ENCODE data around the gene NLK. TPM values are rescaled to one million over a fixed set of nuclear protein-coding genes. Genes with fewer than 3 reads are reported as not detected.
A peak's percentile ranks its signal among the peaks of the same experiment; 100 is the strongest.

The NLK gene
- total RNA-seq, 2 donors from 2014 or later, result 15.5 to 30.1 TPM

DNA sequence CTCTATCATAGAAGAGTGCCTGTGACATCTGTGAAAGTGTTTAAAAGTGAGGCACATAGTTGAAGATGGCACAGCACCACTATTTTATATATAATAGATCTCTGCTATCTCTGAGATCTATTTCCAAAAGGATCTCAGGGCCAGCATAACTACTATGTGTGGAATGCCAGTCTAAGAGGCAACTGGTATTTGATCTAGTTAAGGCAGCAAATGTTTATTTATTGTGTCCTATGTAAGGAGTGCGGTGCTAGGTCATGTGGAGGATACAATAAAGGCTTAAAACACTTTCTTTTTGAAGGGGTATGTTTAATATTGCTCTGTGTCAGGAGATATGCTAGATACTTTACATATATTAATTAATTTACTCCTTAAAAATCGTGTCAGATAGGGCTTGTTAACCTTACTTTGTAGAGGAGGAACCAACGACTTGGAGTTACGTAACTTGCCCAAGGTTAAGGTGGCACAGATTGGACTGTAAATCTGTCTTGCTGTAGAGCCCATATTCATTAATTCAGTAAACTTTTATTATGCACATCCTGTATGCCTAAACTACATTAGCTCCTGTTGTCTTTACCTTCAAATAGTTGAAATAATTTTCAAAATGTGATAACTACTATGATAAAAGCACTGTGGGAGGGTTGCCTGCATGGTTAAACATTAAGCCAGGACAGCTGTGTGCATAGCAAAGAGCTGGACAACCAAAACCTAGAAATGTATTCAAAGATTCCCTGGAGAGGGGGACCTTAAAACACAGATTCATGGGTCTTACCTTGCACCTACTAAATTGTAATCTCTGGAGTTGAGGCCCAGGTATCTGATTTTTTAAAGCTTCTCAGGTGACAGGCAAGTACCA lies 83.3 kb downstream of the NLK start:
- Histone ChIP-seq H3K36me3 (replicated peaks in 1 of 2; ENCODE audit: insufficient read depth in 1 of 2, low read depth in 2 of 2) (no peaks in the 10 kb centered on the region), H3K4me1 (peaks cover 31% of the 10 kb centered on the region), H3K9me3 (no peaks in the 10 kb centered on the region), H3K4me3 (no peak overlapping the region), H3K27ac (peak overlapping the region in 3 of 4 donors; percentile 22 to 64 (median 52)), H3K27me3 (no peaks in the 10 kb centered on the region)
- ATAC-seq (peak; percentile 72), DNase-seq (peak; percentile 17 to 61 (median 24))
- WGBS, 2 donors, result 13 to 20% methylated on average over 4 of the region's 4 CpGs
- no peak for TF ChIP-seq CTCF (IDR thresholded peaks at IDR 0.05)
- TF ChIP-seq POLR2A (IDR thresholded peaks at IDR 0.05), result no peak
- intact Hi-C loops (cut with DNase I), result no loop called here

- H3K4me3 ChIP-seq, result no peak overlapping the region
- peaks cover 28% of the 10 kb centered on the region for H3K4me1 ChIP-seq
- H3K9me3 ChIP-seq, result no peaks in the 10 kb centered on the region
- no peak overlapping the region for H3K27ac ChIP-seq
- 90 to 96% methylated on average over 1 of the region's 1 CpG for WGBS, 2 donors
- intact Hi-C loops (cut with DNase I), result no loop called here
- DNase-seq (no peak), ATAC-seq (no peak)
- H3K36me3 ChIP-seq (replicated peaks in 1 of 2; ENCODE audit: insufficient read depth in 1 of 2, low read depth in 2 of 2), result no peaks in the 10 kb centered on the region
- H3K27me3 ChIP-seq, result no peaks in the 10 kb centered on the region
- TF ChIP-seq POLR2A (IDR thresholded peaks at IDR 0.05) (no peak), CTCF (IDR thresholded peaks at IDR 0.05) (no peak)
Measured at GRCh38 chr17:28127196-28127595, 84.7 kb downstream of the NLK start.

DNA sequence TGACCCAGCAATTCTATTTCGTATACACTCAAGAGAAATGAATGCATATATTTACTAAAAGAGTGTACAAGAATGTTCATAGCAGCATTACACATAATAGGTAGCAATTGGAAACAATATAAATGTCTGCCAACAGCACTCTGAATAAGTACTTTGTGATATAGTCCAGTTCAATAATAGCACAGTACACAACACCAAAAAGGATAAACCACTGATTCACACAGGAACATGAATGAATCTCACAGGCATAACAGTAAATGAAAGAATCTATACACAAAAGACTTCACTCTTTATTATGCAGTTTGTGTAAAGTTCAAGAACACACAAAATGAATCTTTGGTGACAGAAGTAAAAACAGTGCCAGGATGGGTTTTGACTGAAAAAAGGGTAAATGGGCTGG lies 86.3 kb downstream of the NLK start:
- peaks cover 0 to 2% of the 10 kb centered on the region in 2 donors for H3K36me3 ChIP-seq (replicated peaks in 1 of 2; ENCODE audit: insufficient read depth in 1 of 2, low read depth in 2 of 2)
- ATAC-seq (no peak), DNase-seq (no peak)
- no peak for TF ChIP-seq CTCF (IDR thresholded peaks at IDR 0.05)
- no peak for TF ChIP-seq POLR2A (IDR thresholded peaks at IDR 0.05)
- no peaks in the 10 kb centered on the region for H3K27me3 ChIP-seq
- intact Hi-C loops (cut with DNase I), result no loop called here
- no peaks in the 10 kb centered on the region for H3K9me3 ChIP-seq
- no peak overlapping the region for H3K4me3 ChIP-seq
- H3K4me1 ChIP-seq, result peaks cover 28% of the 10 kb centered on the region
- 93 to 95% methylated on average over 1 of the region's 1 CpG for WGBS, 2 donors
- H3K27ac ChIP-seq, result no peak overlapping the region

DNA sequence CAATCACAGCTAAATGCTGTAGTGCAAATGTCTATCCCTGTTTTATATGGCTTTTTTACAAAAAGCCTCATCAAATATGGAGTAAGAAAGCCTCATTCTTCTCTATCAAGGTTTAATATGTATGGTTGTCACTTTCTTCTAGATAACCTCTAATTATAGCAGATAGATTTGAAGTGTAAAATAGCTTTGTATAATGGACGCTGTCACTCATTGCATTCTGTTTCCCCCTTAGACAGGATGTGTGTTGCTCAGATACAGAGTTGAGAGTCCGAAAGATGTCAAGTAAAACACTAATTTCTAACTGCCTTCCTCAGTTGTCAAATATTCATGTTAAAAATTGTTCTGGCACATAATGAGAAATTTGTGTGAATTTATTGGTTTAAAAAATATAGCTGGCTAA lies 88.0 kb downstream of the NLK start:
- H3K4me3 ChIP-seq, result no peak overlapping the region
- no peaks in the 10 kb centered on the region for H3K9me3 ChIP-seq
- TF ChIP-seq CTCF (IDR thresholded peaks at IDR 0.05) (no peak), POLR2A (IDR thresholded peaks at IDR 0.05) (no peak)
- 91 to 94% methylated on average over 2 of the region's 2 CpGs for WGBS, 2 donors
- peaks cover 0 to 2% of the 10 kb centered on the region in 2 donors for H3K36me3 ChIP-seq (replicated peaks in 1 of 2; ENCODE audit: insufficient read depth in 1 of 2, low read depth in 2 of 2)
- DNase-seq, result no peak
- no peak for ATAC-seq
- H3K4me1 ChIP-seq, result peaks cover 14% of the 10 kb centered on the region
- no peak overlapping the region for H3K27ac ChIP-seq
- intact Hi-C loops (cut with DNase I), result no loop called here
- no peaks in the 10 kb centered on the region for H3K27me3 ChIP-seq

- no peak overlapping the region for H3K4me3 ChIP-seq
- TF ChIP-seq POLR2A (IDR thresholded peaks at IDR 0.05) (no peak), CTCF (IDR thresholded peaks at IDR 0.05) (no peak)
- H3K27me3 ChIP-seq, result no peaks in the 10 kb centered on the region
- H3K9me3 ChIP-seq, result no peaks in the 10 kb centered on the region
- WGBS, 2 donors, result 85 to 90% methylated on average over 4 of the region's 4 CpGs
- no peak overlapping the region for H3K27ac ChIP-seq
- ATAC-seq (no peak), DNase-seq (no peak)
- intact Hi-C loops (cut with DNase I), result no loop called here
- H3K4me1 ChIP-seq, result peaks cover 4% of the 10 kb centered on the region
- H3K36me3 ChIP-seq (replicated peaks in 1 of 2; ENCODE audit: insufficient read depth in 1 of 2, low read depth in 2 of 2), result peaks cover 0 to 2% of the 10 kb centered on the region in 2 donors
Measured at GRCh38 chr17:28131599-28131998, 89.1 kb downstream of the NLK start.

Measured in body of pancreas (tissue), 4 donors.